ENCODE results near the gene MBTPS1.

DNA sequence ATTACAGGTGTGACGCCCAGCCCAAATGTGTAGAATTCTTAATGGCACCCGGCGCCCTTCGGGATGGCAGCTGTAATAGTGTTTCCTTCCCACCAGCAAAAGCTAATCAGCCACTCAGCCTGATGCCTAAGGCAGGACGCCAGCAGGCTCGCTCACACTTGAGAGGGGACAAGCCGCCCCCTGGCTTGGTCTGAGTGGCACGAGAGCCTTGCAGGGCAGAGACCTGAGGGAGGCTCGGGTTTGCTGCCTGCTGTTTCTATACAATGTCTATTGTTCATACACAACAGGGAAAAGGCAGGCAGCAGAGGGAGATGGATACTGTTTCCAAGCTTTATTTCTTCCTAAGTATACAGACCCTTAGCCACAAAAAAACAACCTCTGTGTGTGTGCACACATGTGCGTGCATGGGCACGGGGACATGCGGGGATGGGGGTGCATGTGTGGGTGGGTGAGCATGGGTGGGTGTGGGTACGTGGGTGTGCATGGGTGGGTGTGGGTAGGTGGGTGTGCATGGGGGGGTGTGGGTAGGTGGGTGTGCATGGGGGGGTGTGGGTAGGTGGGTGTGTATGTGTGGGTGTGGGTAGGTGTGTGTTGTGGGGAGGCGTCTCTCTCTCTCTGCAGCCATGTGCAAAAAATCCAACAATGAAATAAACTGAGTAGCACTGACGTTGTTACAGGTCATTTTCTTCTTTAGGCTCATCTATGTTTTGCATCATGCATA is 84.1 kb downstream of the MBTPS1 start:
- TF ChIP-seq, protein P1, sequence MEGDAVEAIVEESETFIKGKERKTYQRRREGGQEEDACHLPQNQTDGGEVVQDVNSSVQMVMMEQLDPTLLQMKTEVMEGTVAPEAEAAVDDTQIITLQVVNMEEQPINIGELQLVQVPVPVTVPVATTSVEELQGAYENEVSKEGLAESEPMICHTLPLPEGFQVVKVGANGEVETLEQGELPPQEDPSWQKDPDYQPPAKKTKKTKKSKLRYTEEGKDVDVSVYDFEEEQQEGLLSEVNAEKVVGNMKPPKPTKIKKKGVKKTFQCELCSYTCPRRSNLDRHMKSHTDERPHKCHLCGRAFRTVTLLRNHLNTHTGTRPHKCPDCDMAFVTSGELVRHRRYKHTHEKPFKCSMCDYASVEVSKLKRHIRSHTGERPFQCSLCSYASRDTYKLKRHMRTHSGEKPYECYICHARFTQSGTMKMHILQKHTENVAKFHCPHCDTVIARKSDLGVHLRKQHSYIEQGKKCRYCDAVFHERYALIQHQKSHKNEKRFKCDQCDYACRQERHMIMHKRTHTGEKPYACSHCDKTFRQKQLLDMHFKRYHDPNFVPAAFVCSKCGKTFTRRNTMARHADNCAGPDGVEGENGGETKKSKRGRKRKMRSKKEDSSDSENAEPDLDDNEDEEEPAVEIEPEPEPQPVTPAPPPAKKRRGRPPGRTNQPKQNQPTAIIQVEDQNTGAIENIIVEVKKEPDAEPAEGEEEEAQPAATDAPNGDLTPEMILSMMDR (conservative IDR thresholded peaks at IDR 0.05 in 1 of 2, IDR thresholded peaks at IDR 0.05 in 1 of 2; ENCODE audit: extremely low read depth in 1 of 2, insufficient read depth in 1 of 2, low read depth in 1 of 2, low read length in 2 of 2): no peak
- TF ChIP-seq EZH2 (IDR thresholded peaks at IDR 0.05; ENCODE audit: borderline replicate concordance, low read length): no peak
